TTC549 (cell line): ENCODE data around the gene ZNF625.
"Not testable (repeated sequence)": the region's sequence is repeated elsewhere in the genome, so short reads cannot be mapped to it uniquely, and the experiment has no call there.

ENCODE experiments used
- FAIRE-seq: peaks from 2 replicates; lab custom pipeline; 2012; peaks lifted over from hg19 to GRCh38; lab: Jason Lieb, UNC

ZNF625 gene

GRCh38 chr19:12137221-12137940 lies 19.2 kb downstream of the ZNF625 start:
- no peak for FAIRE-seq

GRCh38 chr19:12133069-12133468 lies 23.5 kb downstream of the ZNF625 start:
- FAIRE-seq = no peak

GRCh38 chr19:12126707-12127106 lies 29.8 kb downstream of the ZNF625 start:
- no peak for FAIRE-seq

GRCh38 chr19:12117201-12117970 lies 39.1 kb downstream of the ZNF625 start:
- no peak for FAIRE-seq

- no peak for FAIRE-seq
Measured at GRCh38 chr19:12113121-12113520, 43.4 kb downstream of the ZNF625 start.

GRCh38 chr19:12112701-12113100 lies 43.8 kb downstream of the ZNF625 start:
- no peak for FAIRE-seq

- no peak for FAIRE-seq
Measured at GRCh38 chr19:12111943-12112637, 44.4 kb downstream of the ZNF625 start.

- no peak for FAIRE-seq
Measured at GRCh38 chr19:12111176-12111575, 45.4 kb downstream of the ZNF625 start.

- FAIRE-seq = not testable (repeated sequence)
Measured at GRCh38 chr19:12103909-12104308, 52.6 kb downstream of the ZNF625 start.

GRCh38 chr19:12098040-12098439 lies 58.5 kb downstream of the ZNF625 start:
- FAIRE-seq = no peak

GRCh38 chr19:12095111-12095790 lies 61.3 kb downstream of the ZNF625 start:
- no peak for FAIRE-seq
